GM18907 (cell line): ENCODE results near the gene TRIM63.

Source experiments
- ATAC-seq: cut with Tn5 transposase; IDR thresholded peaks from one replicate; pipeline ENCODE4 v1.9.1; 2021; ENCODE audit warnings: mild to moderate bottlenecking, moderate library complexity; ENCODE audit not compliant: unreplicated experiment

Gene TRIM63

GRCh38 chr1:26058052-26058595 is 9.3 kb downstream of the TRIM63 start:
- no peak for ATAC-seq

- no peak for ATAC-seq
Observed at GRCh38 chr1:26057189-26057588, 10.2 kb downstream of the TRIM63 start.

- ATAC-seq, result no peak
Observed at GRCh38 chr1:26055041-26055440, 12.4 kb downstream of the TRIM63 start.

GRCh38 chr1:26053718-26054560 is 13.5 kb downstream of the TRIM63 start:
- no peak for ATAC-seq

GRCh38 chr1:26050248-26050640 is 17.2 kb downstream of the TRIM63 start:
- no peak for ATAC-seq

- ATAC-seq, result no peak
Observed at GRCh38 chr1:26049531-26050247, 17.7 kb downstream of the TRIM63 start.

- no peak for ATAC-seq
Observed at GRCh38 chr1:26047278-26047874, 20.1 kb downstream of the TRIM63 start.

GRCh38 chr1:26046246-26047095 is 21.0 kb downstream of the TRIM63 start:
- ATAC-seq, result no peak

GRCh38 chr1:26045722-26046245 is 21.6 kb downstream of the TRIM63 start, which contains the start of gene SLC30A2:
Gene SLC30A2, minus strand, starts transcription at chr1:26046118. Its CDS starts 222 bp downstream, at chr1:26045896.
- no peak for ATAC-seq

GRCh38 chr1:26044971-26045721 is 22.3 kb downstream of the TRIM63 start:
- ATAC-seq, result no peak

- ATAC-seq, result no peak
Observed at GRCh38 chr1:26044414-26044813, 23.0 kb downstream of the TRIM63 start.

- ATAC-seq, result no peak
Observed at GRCh38 chr1:26043765-26044164, 23.7 kb downstream of the TRIM63 start.

- ATAC-seq, result no peak
Observed at GRCh38 chr1:26041978-26042377, 25.5 kb downstream of the TRIM63 start.

GRCh38 chr1:26041401-26041800 is 26.0 kb downstream of the TRIM63 start:
- no peak for ATAC-seq

GRCh38 chr1:26038904-26039303 is 28.5 kb downstream of the TRIM63 start:
- ATAC-seq, result no peak

GRCh38 chr1:26038477-26038876 is 29.0 kb downstream of the TRIM63 start:
- ATAC-seq, result no peak

- no peak for ATAC-seq
Observed at GRCh38 chr1:26037904-26038303, 29.5 kb downstream of the TRIM63 start.

- ATAC-seq, result no peak
Observed at GRCh38 chr1:26036756-26037281, 30.6 kb downstream of the TRIM63 start.
